Gastrocnemius medialis (tissue), 4 donors: ENCODE results near the gene KCNC2. TPM values are rescaled to one million over a fixed set of nuclear protein-coding genes. Genes with fewer than 3 reads are reported as not detected.

Source experiments
- ATAC-seq, 2 donors: fragments of 150-250 bp; one replicate each; pipeline ENCODE4 v1.9.1; 2016
- DNase-seq, 2 donors: peaks; one replicate each; pipeline ENCODE4 v3.0.0-alpha.2; 2019
- H3K27ac ChIP-seq, 4 donors: fragments of 200-600 bp; sonication (generic); 1 replicate in 1 of 4; 2 replicates in 3 of 4; pipeline ENCODE4 v1.5.1; 2016 to 2018; ENCODE audit warnings: mild to moderate bottlenecking in 2 of 4, moderate library complexity in 1 of 4
- H3K27me3 ChIP-seq, 3 donors: fragments of 200-600 bp; sonication (generic) in 2 of 3; 1 replicate in 1 of 3; 2 replicates in 2 of 3; pipeline versions ENCODE4 v1.5.1 to v1.6.0; 2016 to 2019; ENCODE audit warnings: mild to moderate bottlenecking in 1 of 3, moderate library complexity in 1 of 3
- H3K36me3 ChIP-seq, 2 donors: fragments of 200-600 bp; sonication (generic) in 1 of 2; one replicate each; pipeline ENCODE4 v1.5.1; 2017 to 2018
- H3K4me1 ChIP-seq, 2 donors: fragments of 200-600 bp; sonication (generic) in 1 of 2; one replicate each; pipeline ENCODE4 v1.5.1; 2016 to 2017; ENCODE audit warnings: mild to moderate bottlenecking in 2 of 2
- H3K4me3 ChIP-seq, 4 donors: fragments of 200-600 bp; sonication (generic) in 3 of 4; 1 replicate in 1 of 4; 2 replicates in 3 of 4; pipeline ENCODE4 v1.5.1; 2016 to 2019; ENCODE audit warnings: mild to moderate bottlenecking in 2 of 4
- H3K9me3 ChIP-seq, 3 donors: fragments of 200-600 bp; sonication (generic) in 2 of 3; 1 replicate in 1 of 3; 2 replicates in 2 of 3; pipeline ENCODE4 v1.5.1; 2016 to 2019
- CTCF ChIP-seq, 5 experiments: fragments of 450-650 bp in 3 of 5; fragments of 200-600 bp in 2 of 5; sonication (generic) in 2 of 5; IDR thresholded peaks in 4 of 5; conservative IDR thresholded peaks in 1 of 5; 1 replicate in 4 of 5; 2 replicates in 1 of 5; pipeline ENCODE4 v1.5.1; 2016 to 2019; ENCODE audit warnings: antibody characterized with exemption in 5 of 5, mild to moderate bottlenecking in 3 of 5, moderate library complexity in 3 of 5
- POLR2A ChIP-seq, 2 donors: fragments of 450-650 bp; IDR thresholded peaks; one replicate each; pipeline ENCODE4 v1.6.1; 2017; ENCODE audit warnings: antibody characterized with exemption in 2 of 2, mild to moderate bottlenecking in 2 of 2, moderate library complexity in 2 of 2
- in situ Hi-C, 4 donors: fragments of 200-750 bp; cut with MboI; loops; one replicate each; pipeline versions ENCODE4 v1.15.0 to v1.8.0; 2017; ENCODE audit warnings: low sequenced_read_pairs in 4 of 4
- intact Hi-C: fragments of 100-400 bp; cut with DNase I; formaldehyde crosslinking; loops from one replicate; pipeline ENCODE4 v1.15.1; 2023; ENCODE audit warnings: low total_unique reads
- total RNA-seq, 4 donors: library from RNA; depleted of rRNA; stranded (reverse); fragments of >200 nt; gene quantifications; one replicate each; pipeline versions ENCODE4 v1.1.0 to v1.2.3, GENCODE V29; 2016

Gene KCNC2
- not detected for total RNA-seq

DNA sequence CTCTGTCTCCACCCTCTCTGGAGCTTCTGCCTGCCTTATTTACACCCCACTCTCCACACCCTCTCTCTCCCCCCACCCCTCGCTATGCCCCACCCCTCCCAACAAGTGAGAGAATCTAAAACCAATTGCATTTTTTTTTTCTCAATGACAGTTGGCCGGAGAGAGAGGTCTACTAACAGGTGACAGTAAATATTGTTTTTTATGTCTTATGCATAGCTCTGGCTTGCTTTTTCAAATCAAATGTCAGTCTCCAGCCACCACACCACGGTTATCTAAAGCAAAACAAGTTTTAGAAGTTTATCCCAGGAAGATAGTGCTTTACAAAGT lies at the start of gene KCNC2:
Gene KCNC2, minus strand, starts transcription at position 28 of the 327 bp plus-strand sequence.
- intact Hi-C loops (no loop called here), in situ Hi-C loops (no loop called here)
- H3K4me1 ChIP-seq = no peaks in the 10 kb centered on the region
- DNase-seq (no peak), ATAC-seq (no peak)
- no peak within 1 kb of the TSS for H3K27ac ChIP-seq
- no peak within 1 kb of the TSS for H3K4me3 ChIP-seq
- peaks cover 32 to 47% (median 46%) of the 10 kb centered on the region in 3 donors for H3K27me3 ChIP-seq
- H3K9me3 ChIP-seq = no peaks in the 10 kb centered on the region
- H3K36me3 ChIP-seq = no peaks in the 10 kb centered on the region
- TF ChIP-seq CTCF (IDR thresholded peaks at IDR 0.05 in 4 of 5, conservative IDR thresholded peaks at IDR 0.05 in 1 of 5) = no peak
- no peak for TF ChIP-seq POLR2A (IDR thresholded peaks at IDR 0.05)

GRCh38 chr12:75259143-75259542 lies 49.5 kb upstream of the KCNC2 start:
- TF ChIP-seq POLR2A (IDR thresholded peaks at IDR 0.05) (no peak), CTCF (IDR thresholded peaks at IDR 0.05 in 4 of 5, conservative IDR thresholded peaks at IDR 0.05 in 1 of 5) (no peak)
- intact Hi-C loops = no loop called here
- no peak overlapping the region for H3K27ac ChIP-seq

GRCh38 chr12:75257510-75257909 lies 47.9 kb upstream of the KCNC2 start:
- Histone ChIP-seq H3K36me3 (no peaks in the 10 kb centered on the region), H3K4me1 (no peaks in the 10 kb centered on the region), H3K9me3 (no peaks in the 10 kb centered on the region), H3K27me3 (no peaks in the 10 kb centered on the region), H3K27ac (no peak overlapping the region), H3K4me3 (no peak overlapping the region)
- DNase-seq (no peak), ATAC-seq (no peak)
- in situ Hi-C loops = no loop called here
- no peak for TF ChIP-seq POLR2A (IDR thresholded peaks at IDR 0.05)
- no peak for TF ChIP-seq CTCF (IDR thresholded peaks at IDR 0.05 in 4 of 5, conservative IDR thresholded peaks at IDR 0.05 in 1 of 5)
- intact Hi-C loops = no loop called here

More at GRCh38 chr12:75259143-75259542, 49.5 kb upstream of the KCNC2 start:
- H3K9me3 ChIP-seq = no peaks in the 10 kb centered on the region
- H3K27me3 ChIP-seq = no peaks in the 10 kb centered on the region
- in situ Hi-C loops = no loop called here
- H3K36me3 ChIP-seq = no peaks in the 10 kb centered on the region
- ATAC-seq (no peak), DNase-seq (no peak)
- H3K4me3 ChIP-seq = no peak overlapping the region
- no peaks in the 10 kb centered on the region for H3K4me1 ChIP-seq

DNA sequence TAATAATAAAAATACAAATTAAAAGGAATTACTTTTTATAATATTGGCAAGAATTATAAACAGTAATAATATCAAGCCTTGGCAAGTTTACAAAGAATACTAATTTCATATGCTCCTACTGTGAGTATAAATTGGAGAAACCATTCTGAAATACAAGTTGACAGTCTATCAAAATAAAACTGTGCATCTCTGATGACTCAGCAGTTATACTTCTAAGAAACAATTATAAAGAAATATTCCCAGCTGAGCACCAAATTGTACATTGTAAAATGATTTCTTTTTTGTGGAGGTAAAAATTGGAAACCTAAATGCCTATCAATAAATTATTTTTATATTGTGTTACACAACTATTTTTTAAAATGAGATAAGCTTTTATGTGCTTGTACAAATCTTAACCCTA lies 35.5 kb upstream of the KCNC2 start:
- H3K4me3 ChIP-seq = no peak overlapping the region
- in situ Hi-C loops = no loop called here
- no peak for ATAC-seq

More for the DNA sequence above, 35.5 kb upstream of the KCNC2 start:
- DNase-seq = no peak
- intact Hi-C loops = no loop called here
- Histone ChIP-seq H3K9me3 (no peaks in the 10 kb centered on the region), H3K27me3 (no peaks in the 10 kb centered on the region), H3K4me1 (no peaks in the 10 kb centered on the region), H3K27ac (no peak overlapping the region), H3K36me3 (no peaks in the 10 kb centered on the region)
- no peak for TF ChIP-seq POLR2A (IDR thresholded peaks at IDR 0.05)
- no peak for TF ChIP-seq CTCF (IDR thresholded peaks at IDR 0.05 in 4 of 5, conservative IDR thresholded peaks at IDR 0.05 in 1 of 5)
